Measurements from ENCODE around the gene CCDC33.

- TF ChIP-seq CTCF (conservative IDR thresholded peaks at IDR 0.05; ENCODE audit: low read depth, low read length) (no peak), EZH2 (IDR thresholded peaks at IDR 0.05; ENCODE audit: low read length, unreplicated experiment) (no peak)
Observed at GRCh38 chr15:74208901-74209559, 27.1 kb upstream of the CCDC33 start.

All from PC-3 (cell line).